ENCODE results near the gene CBY1. TPM values are rescaled to one million over a fixed set of nuclear protein-coding genes. Genes with fewer than 3 reads are reported as not detected.

The CBY1 gene
- total RNA-seq, 1 donor from 2014 or later, result 11.1 TPM

GRCh38 chr22:38645430-38645829, 11.0 kb upstream of the CBY1 start:
- intact Hi-C loops (cut with micrococcal nuclease), result no loop called here

GRCh38 chr22:38649841-38650522, 6.5 kb upstream of the CBY1 start:
- intact Hi-C loops (cut with micrococcal nuclease), result no loop called here

GRCh38 chr22:38652859-38653258, 3.6 kb upstream of the CBY1 start:
- intact Hi-C loops (cut with micrococcal nuclease), result no loop called here

- intact Hi-C loops (cut with micrococcal nuclease), result no loop called here
Observed at GRCh38 chr22:38653741-38654140, 2.7 kb upstream of the CBY1 start.

- intact Hi-C loops (cut with micrococcal nuclease), result loop anchor here (1.0 to 2.0 kb wide), 6 partner anchors 46 to 703 kb away; partner anchors contain the start of genes C22orf23, DDX17, DMC1 and GTPBP1
Observed at GRCh38 chr22:38655519-38656255, 751 bp upstream of the CBY1 start.

- intact Hi-C loops (cut with micrococcal nuclease), result loop anchor here (1.0 to 2.0 kb wide), 4 partner anchors 24 to 704 kb away; partner anchors contain the start of genes C22orf23, DNAL4, POLR2F and TOMM22
Observed at GRCh38 chr22:38657045-38657909, 839 bp downstream of the CBY1 start.

GRCh38 chr22:38674888-38675287, 18.4 kb downstream of the CBY1 start:
- intact Hi-C loops (cut with micrococcal nuclease), result no loop called here

GRCh38 chr22:38675833-38676232, 19.4 kb downstream of the CBY1 start:
- intact Hi-C loops (cut with micrococcal nuclease), result no loop called here

GRCh38 chr22:38681582-38682335, 25.3 kb downstream of the CBY1 start, which contains the start of gene TOMM22:
Gene TOMM22 (plus strand): TSS chr22:38681957. CDS start chr22:38681979, 22 bp downstream.
- intact Hi-C loops (cut with micrococcal nuclease), result loop anchor here (1.0 kb wide), 6 partner anchors 15 to 175 kb away; partner anchors contain the start of genes DDX17, DMC1, GTPBP1 and JOSD1

- intact Hi-C loops (cut with micrococcal nuclease), result no loop called here
Observed at GRCh38 chr22:38684895-38685294, 28.5 kb downstream of the CBY1 start.

GRCh38 chr22:38685761-38686160, 29.3 kb downstream of the CBY1 start:
- intact Hi-C loops (cut with micrococcal nuclease), result no loop called here

GRCh38 chr22:38689651-38690050, 33.2 kb downstream of the CBY1 start:
- intact Hi-C loops (cut with micrococcal nuclease), result no loop called here

- intact Hi-C loops (cut with micrococcal nuclease), result no loop called here
Observed at GRCh38 chr22:38694049-38694448, 37.6 kb downstream of the CBY1 start.

- intact Hi-C loops (cut with micrococcal nuclease), result no loop called here
Observed at GRCh38 chr22:38694940-38695339, 38.5 kb downstream of the CBY1 start.

GRCh38 chr22:38696606-38697424, 40.4 kb downstream of the CBY1 start:
- intact Hi-C loops (cut with micrococcal nuclease), result loop anchor here (1.0 kb wide), 1 partner anchor 16 kb away; the partner anchor contains the start of gene TOMM22

GRCh38 chr22:38697425-38698089, 41.1 kb downstream of the CBY1 start:
- intact Hi-C loops (cut with micrococcal nuclease), result no loop called here

- intact Hi-C loops (cut with micrococcal nuclease), result no loop called here
Observed at GRCh38 chr22:38698407-38699094, 42.1 kb downstream of the CBY1 start.

- intact Hi-C loops (cut with micrococcal nuclease), result no loop called here
Observed at GRCh38 chr22:38699143-38699542, 42.7 kb downstream of the CBY1 start.

All from T-helper 1 cell treated with Interleukin-12 subunit alpha and Interleukin-12 subunit beta and Interleukin-4 antibody, amounts not matched to agents 30 ng/mL and 1 ng/mL, for 36 hours (primary cell).